Measurements from ENCODE around the gene HACD4.

DNA sequence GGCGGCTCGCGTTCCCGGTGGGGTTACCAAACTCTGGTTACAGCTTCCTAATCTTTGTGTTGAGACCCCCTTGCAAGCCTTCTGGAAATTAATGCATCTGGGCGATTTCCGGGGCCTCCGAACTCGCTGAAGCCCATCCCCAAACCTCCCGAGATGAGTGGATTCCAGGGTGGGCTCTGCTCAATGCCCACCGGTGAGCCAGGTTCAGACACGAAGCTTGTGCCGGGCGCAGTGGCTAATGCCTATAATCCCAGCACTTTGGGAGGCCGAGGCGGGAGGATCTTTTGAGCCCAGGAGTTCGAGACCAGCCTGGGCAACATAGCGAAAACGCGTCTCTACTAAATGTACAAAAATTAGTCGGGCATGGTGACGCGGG lies 356 bp upstream of the HACD4 start:
- no peak for TF ChIP-seq POLR2A (IDR thresholded peaks at IDR 0.05)
- TF ChIP-seq, protein P1, sequence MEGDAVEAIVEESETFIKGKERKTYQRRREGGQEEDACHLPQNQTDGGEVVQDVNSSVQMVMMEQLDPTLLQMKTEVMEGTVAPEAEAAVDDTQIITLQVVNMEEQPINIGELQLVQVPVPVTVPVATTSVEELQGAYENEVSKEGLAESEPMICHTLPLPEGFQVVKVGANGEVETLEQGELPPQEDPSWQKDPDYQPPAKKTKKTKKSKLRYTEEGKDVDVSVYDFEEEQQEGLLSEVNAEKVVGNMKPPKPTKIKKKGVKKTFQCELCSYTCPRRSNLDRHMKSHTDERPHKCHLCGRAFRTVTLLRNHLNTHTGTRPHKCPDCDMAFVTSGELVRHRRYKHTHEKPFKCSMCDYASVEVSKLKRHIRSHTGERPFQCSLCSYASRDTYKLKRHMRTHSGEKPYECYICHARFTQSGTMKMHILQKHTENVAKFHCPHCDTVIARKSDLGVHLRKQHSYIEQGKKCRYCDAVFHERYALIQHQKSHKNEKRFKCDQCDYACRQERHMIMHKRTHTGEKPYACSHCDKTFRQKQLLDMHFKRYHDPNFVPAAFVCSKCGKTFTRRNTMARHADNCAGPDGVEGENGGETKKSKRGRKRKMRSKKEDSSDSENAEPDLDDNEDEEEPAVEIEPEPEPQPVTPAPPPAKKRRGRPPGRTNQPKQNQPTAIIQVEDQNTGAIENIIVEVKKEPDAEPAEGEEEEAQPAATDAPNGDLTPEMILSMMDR (IDR thresholded peaks at IDR 0.05), result no peak
